DMS 273 treated with DMSO at 0.1 percent for 48 hours (cell line): ENCODE measurements around the gene PNMA8A.

Source experiments
- DNase-seq: peaks from one replicate; lab custom pipeline; 2025; lab: John Stamatoyannopoulos, UW

PNMA8A gene

DNA sequence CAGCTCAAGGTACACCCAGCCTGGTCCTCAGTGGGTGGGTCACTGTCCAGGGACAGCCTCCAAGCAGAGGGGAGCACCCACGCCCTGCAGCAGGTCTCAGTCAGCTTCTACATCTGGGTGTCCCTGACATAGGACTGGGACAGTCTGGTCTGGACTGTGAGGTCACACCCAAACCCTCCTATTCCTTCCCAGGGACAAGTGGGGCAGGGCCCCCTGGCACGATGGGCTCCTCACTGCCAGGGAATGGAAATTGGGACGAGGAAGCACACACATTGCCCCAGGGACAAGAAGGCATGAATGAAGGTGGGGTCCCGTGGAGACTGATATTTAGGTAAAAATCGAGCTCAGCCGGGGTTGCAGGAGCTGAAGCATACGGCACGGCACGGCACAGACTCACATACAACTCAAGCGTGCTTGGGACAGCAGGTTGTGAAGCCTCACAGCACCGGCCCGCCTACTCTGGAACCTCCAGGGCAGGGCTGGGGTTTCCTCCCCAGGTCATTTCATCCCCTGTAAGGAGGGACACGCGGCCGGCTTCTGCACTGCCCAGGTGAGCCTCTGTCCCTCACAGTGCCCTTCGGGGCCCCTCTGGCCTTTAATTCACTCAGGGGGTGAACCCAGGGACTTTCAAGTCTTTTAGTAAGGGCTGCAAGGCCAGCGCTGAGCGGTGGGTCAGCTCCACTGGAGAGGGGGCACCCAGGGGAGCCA, 20.8 kb upstream of the PNMA8A start:
- no peak for DNase-seq

DNA sequence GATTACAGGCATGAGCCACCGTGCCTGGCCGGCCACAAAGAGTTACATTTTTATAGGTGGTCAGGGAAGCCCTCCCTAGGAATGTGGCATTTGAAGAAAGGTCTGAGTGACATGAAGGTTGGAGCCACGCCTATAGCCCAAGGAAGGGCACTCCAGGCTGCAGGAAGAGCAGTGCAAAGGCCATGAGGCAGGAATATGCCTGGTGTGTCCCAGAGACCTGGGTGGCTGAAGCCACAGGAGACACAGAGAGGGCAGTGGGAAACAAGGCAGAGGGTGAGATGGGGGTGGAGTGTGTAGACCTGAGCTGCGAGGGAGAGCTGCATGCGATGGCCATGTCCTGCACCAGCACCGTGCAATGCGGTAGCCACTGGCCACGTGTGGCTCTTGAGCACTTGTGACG, 19.4 kb upstream of the PNMA8A start:
- no peak for DNase-seq

DNA sequence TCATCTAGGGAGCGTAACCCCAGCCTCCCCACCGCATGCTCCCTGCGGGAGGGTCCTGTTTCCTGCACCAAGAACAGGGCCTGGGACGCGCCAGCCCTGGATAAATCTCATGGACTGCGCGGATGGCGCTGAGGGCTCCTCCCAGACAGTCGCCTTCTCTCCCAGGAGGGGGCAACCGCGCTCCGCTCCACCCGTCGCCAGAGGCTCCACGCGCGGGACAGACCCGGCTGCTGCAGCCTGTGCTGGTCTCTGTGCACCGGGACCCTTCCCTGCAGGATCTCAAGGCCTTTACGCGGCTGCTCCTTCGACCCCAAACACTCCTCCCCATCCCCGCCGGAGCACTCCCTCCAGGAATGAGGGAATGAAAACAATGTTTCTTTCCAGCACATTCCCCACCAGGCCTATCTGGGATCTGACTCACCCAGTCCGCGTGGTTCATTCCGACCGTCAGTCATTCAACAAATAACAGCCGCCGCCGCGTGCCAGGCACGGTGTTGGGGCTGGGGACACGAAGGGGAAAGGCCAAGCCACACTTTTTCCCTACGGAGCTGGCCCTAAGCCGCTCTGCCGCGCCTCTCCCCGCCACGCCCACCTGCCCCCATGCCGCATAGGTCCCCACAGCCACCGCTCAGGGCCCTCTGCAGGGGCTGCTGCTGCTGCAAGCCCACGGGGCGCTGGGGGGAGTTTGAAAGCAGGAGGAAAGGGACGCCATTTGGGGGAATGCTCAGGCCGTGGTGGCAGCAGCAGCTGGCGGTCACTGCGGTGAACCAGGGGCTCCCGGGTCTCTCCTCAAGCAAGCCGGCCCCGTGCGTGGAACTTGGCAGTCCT, 18.3 kb upstream of the PNMA8A start:
- DNase-seq: no peak

DNA sequence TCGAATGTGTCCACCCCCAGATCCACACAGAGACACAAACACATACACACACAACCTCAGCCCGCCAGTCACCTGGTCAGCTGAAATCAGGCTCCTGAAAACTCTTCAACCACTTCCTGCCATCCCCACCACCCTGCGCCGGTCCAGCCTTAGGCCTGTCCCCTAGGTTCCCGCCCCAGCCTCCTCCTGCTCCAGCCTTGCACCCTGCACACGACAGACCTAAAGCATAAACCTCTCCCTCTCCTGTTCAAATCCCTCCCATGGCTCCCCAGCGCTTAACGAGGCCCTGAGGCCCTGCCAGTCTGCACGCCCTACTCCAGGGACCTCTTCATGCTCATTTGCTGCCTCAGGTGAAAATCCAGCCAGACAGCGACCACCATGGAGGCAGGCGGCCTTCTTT, 17.2 kb upstream of the PNMA8A start:
- no peak for DNase-seq

DNA sequence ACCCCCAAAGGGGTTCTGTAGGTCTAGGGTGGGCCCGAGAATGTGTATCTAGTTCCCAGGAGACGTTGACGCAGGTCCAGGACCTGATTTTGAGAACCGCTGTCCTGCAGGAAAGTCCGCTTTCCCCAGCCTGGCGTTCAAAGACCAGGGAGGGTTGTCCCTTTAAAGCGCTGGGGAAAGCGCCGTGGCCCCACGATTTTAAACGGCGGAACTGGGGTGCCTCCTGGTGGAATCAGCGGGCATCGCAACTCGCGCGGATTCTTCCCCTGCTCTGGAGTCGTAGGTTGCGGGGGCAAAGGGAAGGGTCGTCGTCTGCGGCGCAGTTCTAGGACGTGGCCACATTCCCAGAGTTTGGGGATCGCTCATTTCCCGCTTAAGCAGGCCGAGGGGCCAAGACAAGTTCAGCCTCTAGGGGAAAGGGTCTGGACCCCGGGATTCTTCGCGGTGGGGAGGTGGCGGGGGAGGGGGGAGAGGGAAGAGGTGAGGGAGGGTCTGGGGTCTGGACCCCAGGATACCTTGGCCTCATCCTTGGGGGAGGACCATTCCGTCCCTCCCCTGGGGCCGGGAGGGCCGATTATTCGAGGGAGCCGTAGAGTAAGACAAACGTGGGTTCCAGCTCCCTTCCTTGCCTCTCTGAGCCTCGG, 16.6 kb upstream of the PNMA8A start:
- peak; percentile 29 for DNase-seq

DNA sequence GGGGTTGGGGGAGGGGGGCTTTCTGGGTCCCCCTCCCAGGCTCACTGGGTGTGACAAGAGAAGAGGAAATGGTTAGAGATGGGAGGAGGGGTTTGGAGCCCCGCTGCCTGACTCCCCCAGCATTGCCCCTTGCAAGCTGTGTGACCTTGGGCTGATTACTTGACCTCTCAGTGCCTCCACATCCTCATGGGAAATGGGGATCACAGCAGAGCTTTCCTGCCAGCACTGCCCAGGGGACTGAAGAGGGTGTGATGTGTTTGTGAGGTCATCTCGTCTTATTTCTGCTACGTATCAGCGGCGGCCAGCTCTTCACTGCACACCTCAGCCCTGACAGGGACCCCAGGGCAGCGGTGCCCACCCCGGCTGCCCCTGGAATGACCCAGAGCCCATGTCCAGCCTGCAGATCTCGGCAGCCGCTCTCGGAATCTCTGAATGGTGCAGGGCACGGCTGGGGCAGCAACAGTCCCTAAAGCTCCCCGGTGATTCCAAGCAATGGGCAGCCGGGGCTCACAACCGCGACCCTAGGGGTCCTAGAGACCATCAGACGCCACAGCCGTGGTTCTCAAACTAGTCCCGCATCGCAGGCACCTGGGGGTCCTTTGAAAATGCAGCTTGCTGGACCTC, 15.9 kb upstream of the PNMA8A start:
- no peak for DNase-seq

DNA sequence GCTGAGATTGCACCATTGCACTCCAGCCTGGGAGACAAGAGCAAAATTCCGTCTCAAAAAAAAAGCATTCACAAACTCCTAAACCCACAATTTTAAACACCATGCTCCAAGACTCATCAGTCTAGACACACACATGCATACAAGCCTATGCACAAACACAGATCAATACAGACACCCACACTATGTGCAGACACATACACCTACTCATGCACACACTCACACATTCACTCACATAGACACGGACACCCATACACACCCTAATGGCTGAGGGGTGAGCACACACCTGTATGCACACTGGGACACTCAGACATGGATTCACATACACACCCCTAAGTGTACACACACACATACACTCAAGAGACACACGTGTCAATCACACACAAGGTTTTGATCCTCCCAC, 15.0 kb upstream of the PNMA8A start:
- no peak for DNase-seq

DNA sequence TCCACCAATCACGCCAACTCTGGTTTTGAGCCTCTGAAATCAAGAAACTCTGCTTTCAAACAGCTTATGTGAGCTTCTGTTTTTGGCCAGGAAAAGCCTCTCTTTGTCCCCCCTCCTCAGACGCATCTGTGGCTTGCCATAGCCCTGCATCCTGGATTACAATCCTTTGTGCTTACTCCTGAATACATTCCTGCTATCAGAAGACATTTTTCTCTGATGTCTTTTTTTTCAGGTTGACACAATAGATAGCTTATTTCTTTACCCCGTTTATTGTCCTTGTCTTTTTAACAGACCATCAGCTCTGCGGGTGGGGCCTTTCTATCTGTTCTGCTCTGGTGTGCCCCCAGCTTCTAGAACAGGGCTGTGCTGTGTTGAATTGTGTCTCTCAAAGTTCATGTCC, 13.3 kb upstream of the PNMA8A start:
- no peak for DNase-seq

DNA sequence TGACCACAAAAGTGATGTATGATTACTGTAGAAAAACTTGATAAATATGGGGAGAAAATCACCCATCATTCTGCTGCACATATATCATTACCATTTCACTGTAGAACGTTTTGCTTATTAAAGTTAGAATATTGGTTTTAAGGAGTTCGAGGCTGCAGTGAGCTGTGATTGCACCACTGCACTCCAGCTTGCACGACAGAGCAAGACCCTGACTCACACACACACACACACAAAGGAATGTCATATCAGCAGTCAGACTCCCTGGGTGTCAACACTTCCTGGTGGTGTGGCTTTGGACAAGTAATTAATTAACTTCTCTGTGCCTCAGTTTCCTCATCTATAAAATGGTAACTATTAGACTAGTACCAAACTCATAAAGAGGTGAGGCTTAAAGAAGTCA, 11.3 kb upstream of the PNMA8A start:
- no peak for DNase-seq

DNA sequence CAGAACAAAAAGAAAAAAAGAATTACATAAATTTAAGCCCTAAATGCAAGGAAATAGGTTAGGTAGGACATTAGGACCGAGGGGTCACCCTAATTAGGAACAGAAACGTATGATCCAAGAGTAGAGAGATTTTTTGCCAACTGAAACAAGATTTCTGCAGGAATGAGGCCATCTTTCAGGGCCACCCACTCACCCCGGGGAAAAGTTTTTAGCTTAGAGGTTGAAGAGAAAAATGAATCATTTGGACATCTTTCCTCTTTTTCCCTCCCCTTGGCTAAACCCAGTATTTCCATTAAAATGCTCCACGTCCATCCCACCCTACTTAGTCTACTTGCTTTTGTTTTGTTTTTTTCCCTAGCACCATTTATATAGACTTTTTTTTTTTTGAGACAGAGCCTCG, 10.6 kb upstream of the PNMA8A start:
- no peak for DNase-seq

DNA sequence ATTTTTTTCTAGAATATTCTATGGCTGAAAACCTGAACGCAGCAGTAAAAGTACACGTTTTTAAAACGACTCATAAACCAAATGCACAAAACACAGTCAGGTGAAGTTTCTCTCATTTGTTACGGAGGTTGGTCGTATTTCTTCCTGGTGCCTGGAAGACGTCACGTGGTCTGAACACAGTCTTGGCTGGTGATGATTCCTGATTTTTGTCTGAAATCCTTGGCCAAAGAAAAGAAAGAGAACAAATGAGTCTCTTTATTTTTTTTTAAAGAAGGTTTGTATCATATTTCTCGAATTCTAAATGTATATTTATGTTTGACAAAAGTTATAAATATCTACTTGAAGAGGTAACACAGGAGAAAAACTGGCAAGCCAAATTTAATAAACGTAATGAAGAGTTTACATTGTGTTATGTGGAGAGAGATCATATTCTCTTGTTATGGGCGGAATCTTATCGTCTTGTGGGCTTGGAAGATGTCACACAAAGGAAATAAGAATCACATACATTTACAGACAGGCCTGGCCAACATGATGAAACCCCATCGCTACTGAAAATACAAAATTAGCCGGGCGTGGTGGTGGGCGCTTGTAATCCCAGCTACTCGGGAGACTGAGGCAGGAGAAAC, 10.0 kb upstream of the PNMA8A start:
- no peak for DNase-seq

DNA sequence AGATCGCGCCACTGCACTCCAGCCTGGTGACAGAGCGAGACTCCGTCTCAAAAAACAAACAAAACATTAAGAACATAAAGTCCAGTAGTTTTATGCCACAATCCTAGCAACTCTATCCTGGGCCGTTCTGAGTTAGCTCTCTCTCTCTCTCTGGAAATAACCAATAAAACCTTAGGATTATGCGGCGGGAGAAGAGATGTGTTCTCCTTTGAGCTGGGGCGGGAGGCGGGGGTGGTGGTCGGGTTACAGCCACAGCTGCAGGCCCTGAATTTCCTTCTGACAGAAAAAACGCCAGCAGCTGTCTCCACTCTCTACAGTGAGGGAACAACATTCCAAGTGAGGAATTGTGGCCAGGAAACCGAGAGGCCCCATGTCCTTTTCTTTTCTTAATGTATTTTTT, 9.1 kb upstream of the PNMA8A start:
- DNase-seq: peak; percentile 67

DNA sequence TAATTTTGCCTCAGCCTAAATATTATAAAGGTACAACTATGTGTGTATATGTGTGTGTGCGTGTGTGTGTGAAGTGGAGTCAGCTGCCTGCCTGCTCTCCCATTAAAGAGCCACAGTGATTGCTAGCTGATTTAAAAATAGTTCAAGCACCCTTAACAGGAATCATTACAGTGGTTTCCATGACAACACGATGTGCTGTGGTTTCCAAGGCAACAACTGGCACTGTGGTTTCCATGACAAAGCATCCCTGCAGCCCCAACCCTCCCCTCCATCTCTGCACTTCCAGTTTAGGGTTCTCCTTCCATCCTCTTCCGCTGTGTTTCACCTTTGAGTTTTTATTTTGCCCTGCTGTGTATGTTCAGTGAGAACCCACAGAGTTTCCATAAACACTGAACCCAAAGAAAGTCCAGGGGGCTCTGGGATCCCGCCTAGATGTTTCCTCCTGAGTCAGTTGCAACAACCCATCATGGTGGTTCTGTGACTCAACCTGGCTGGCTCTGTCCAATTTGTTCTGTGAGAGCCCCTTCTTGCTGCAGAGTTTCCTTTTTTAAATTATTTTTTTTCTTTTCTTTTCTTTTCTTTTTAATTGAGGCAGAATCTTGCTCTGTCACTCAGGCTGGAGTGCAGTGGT, 7.1 kb upstream of the PNMA8A start:
- DNase-seq: no peak

DNA sequence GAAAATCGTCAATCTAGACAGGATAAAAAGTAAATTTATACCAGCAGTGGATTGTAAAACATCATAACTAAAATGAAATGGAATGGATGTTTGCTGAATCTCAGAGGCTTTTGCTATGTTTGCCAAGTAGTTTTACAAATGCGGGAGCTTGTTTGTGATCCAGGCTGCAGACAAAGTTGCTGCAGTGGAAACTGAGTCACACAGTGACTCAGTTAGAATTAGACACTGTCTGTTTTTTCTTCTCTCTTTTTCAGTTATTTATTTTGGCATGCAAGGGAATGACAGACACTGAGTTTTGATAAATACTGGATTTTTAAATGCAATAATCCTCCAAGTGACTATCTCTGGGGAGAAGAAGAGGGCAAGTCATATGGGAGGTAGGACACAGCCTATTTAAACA, 4.6 kb upstream of the PNMA8A start:
- DNase-seq: no peak

DNA sequence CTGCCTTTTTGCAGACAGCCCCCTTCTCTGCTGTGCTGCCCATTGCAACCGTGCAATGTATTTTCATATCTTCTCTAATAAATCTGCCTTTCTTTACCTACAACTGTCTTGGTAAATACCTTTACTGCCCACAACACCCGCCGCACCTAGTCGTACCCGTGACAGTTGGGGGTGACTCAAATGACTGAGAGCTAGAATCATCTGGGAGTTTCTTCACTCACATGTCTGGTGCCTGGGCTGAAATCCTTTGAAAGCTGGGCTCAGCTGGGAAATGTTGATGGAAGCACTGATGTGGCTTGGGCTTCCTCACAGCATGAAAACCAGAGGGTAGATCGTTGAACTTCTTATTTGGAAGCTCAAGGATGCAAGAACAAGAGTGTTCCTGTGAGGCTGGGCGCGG, 2.8 kb upstream of the PNMA8A start:
- DNase-seq: no peak

DNA sequence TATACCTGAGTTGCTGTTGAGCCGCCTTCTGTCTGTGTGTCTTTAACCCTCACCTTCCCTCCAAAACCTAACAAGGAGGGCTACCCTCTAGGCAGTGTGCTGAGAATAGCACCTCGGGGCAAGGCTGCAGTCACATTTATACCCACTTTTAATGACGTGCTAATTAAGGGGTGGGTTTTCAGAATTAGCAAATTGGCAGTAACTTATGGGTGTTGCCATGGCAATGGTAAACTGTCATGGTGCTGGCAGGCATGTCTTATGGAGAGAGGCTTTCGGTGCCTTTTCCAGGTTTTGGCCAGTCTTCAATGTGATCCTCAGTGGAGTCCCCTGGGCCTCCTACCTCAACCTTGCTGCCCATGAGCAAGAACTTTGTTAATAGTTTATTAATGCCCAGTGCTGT, 1.2 kb upstream of the PNMA8A start:
- DNase-seq: no peak

DNA sequence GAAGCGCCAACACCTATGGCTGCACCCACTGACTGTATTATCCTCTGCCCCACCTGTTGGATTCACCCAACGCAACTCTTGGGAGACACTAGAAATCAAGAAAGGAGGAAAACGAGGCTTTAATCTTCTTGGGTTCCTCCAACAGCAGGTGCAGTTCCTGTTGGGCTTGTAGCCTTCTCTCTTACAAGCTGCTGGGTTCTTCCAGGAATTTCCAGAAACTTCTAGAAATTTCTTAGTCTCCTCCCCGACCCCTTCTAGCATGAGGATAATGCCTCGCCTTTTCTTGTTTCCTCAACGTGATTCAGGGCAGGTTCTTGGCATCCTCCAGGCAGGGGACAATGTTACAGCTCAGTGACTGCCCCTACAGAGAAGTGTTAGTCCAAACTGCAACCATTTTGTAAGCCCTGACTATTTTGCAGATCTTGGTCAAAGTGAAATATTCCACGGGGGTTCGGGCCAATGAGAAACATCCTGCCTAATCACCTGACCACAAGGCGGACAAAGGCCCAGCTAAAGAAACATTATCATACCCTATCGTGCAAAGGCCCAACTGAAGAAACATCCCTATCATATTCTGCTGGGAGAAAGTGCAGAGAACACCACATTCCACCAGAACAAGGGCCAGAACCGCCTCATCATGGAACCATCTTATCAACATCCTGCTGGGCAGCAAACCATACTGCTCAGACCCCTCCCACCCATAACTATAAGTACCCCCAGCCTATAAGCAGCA, 614 bp upstream of the PNMA8A start:
- DNase-seq: no peak

DNA sequence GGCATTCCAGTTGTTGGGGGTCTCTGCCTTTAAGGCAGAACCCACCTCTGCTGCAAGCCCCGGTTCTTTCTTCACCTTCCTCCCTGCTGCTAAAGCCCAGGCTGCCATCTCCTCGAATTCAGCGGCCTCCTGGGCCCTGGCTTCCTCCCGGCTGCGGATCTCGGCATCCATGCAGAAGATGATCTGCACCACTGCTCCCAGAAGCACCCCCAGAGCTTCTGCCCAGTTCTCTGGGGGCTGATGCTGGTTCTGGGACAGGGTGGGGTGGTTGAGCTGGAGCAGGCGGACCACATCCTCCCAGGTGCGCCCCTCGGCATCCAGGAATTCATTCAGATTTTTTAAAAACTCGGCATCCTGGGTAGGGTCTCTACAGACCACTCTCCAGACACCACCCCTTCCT, 987 bp downstream of the PNMA8A start:
- no peak for DNase-seq

DNA sequence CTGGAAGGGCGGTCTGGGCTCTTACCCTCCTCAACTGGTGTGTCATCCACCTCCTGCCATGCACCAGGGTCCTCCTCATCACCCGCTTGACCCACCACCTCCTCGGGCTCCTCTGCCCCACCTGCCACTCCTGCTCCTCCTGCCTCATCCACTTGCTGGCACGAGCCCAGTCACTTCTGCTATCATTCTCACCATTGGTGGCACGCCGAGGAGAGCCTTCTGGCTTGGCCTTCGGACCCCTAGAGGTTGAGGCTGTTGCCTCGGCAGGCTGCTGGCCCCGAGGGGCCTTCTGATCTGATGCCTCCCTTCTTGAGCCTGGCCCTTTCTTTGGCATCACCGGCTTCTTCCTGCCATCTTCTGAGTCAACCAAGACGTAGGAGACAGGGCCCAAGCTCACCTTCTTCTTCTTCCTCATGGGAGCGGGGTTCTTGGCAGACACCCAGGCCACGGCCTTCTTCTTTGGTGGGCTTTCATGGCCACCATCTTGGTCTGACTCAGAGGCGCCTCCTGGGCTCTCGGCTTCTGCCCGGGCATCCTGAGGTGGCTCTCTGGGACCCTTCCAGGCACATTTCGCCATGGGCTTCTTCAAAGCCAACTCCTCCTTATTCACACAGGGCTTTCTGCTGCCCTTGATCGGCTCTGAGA, 1.7 kb downstream of the PNMA8A start:
- DNase-seq: no peak

DNA sequence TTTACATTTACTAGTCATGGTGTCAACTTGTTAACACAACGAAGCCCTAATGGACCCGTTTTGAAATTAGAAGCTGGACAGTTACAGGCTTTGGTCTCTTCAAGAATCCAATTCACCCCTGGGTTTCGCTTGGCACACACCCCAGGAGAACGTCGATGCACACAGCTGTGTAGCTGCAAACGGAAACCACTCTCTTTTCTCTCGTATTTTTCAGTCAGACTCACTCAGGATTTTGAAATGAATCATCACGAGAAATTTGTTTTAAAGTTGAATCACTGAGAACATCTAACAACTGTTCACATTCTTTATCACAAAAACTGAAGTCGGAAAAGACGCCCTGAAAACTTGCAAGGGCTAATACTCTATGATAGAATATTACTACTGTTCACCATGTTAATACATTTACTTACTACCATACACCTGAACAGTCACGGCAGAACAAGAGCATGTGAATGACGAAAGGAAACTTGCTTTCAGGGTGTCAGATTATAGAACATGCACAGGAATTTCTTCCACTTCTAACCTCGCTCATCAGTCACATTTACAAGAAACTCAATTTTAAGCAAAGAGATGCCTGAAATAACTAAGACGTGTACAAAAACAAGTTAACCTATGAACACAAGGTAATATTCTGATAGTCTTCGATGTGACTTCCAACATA, 4.7 kb downstream of the PNMA8A start:
- no peak for DNase-seq
